Stimulated activated CD4-positive, alpha-beta T cell treated with anti-CD3 and anti-CD28 coated beads, Interleukin-15, amount 100 ng/mL, for 24 hours (primary cell): Measurements from ENCODE around the gene BAK1.
A peak's percentile ranks its signal among the peaks of the same experiment; 100 is the strongest.

Experiments
- DNase-seq: peaks from one replicate; pipeline ENCODE4 v3.0.0-alpha.2; 2020

BAK1 gene

DNA sequence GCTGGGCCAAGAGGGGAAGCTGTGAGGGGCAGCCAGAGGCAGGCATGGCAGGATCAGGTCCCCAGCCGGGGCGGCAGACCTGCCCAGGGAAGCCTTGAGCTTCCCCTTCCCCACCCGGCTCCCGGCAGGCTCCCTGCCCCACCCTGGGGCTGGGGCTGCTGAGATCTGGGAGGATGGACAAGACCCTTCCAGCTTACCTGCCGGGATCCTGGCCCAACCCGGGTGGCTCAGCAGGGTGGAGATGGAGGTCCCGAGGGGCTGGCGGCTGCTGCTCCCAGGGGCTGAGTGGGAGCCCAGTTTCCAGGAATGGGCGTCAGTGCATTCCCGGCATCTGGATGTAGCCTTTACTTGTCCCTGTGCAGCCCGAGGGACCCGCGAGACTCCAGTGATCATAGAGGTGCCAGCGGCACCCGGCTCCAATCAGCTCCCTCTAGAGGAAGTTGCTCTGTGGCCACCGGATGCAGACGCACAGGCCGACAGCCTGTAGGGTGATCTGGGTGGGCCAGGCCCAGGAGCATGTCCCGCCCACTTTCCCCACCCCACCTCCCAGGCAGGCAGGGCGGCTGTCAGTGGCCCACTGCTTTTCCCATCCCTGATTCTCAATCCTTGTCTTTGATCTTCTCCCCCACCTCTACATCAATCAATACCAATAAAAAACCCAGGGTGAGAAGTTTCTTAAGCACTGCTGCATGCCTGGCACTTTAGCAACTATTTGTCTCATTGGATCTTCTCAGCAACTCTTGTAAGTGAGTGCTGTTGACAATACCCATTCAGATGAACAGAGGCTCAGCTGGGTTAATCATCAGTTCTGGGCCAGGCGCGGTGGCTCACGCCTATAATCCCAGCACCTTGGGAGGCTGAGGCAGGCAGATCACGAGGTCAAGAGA, at the start of gene BAK1:
BAK1 (minus strand) TSS at position 449 of the 887 bp plus-strand sequence. CDS start 2,672 bp downstream, outside the sequence.
- DNase-seq, result peak; percentile 91

DNA sequence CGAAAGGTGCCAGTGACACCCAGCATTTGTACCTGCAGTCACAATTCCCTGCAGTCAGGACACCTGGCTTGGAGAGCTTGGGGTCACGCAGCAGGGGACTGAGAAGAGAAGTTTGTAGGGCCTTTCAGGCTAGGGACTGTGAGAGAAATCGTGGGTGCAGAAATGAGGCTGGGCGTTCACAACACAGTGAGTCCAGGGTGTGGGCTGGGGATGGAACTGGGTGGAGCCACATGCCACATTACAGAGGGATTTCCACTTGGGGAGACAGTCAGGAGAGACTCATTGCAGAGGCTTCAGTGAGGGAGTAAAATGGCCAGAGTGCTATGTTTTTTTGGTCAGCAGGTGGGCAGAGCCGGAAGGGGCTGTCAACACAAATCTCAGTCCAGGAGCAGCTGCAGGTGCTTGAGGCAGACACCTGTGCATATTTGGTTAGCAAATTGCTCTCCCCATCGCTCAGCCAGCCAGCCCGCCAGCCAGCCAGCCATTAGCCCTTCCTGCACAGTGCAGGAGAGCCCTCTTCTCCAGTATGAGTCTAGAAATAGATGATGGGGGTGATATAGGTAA, 48.4 kb upstream of the BAK1 start:
- DNase-seq, result no peak

DNA sequence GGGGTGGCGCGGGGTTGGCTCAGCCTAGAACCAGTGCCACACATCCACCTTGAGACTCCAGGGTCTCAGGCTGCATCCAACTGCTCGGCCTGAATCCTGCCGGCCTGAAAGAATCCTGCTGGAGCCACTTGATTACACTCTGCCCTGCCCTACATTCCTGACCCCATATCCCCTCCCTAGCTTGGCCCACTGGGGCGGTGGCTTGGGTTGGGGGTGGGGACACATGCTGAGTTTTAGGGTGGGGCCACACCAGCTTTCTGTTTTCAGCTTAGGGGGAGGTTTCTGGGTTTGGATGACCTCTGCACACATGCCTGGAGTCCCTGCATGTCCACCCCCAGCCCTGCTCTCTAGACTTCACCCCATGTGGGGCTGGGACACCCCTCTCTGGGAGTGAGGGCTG, 47.8 kb upstream of the BAK1 start:
- no peak for DNase-seq

DNA sequence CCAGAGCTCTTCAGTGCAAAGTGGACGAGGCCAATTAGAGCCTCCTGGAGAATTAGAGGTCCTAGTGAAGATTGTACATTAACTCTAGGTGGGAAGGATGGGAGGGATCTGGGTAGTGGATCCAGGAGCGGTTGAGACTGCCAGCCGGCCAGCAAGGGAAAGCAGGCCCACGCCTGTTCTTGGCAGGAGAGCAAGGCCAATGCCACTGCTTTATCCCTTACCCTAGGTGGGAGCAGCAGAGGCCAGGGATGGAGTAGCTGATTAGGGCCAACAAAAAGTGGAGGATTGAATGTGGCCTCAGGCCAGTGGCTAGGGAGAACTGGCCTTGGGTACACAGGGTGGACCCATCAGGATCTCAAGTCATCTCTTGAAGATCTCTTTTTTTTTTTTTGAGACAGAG, 44.8 kb upstream of the BAK1 start:
- no peak for DNase-seq

DNA sequence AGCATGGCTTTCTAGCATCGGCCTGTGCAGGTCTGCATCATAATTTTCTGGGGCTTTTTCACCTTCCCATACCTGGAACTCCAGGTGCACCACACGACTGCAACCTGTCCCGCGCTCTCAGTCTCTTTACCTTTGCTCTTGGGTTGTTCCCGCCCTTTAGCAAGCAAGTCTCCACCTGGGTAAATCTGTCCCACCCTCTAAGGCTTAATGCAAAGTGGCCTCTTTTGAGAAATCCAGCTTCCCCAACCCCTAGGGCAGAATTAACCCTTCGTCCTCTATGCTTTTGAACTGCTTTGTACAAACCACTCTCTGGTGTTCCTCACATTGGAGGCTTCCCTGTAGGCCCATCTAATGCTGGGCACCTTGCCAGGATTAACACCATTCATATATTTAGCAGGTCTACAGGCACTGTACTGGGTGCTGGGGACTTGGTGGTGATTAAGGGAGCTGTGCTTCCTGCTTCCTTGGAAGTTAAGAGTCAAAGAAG, 43.9 kb upstream of the BAK1 start:
- DNase-seq, result no peak

DNA sequence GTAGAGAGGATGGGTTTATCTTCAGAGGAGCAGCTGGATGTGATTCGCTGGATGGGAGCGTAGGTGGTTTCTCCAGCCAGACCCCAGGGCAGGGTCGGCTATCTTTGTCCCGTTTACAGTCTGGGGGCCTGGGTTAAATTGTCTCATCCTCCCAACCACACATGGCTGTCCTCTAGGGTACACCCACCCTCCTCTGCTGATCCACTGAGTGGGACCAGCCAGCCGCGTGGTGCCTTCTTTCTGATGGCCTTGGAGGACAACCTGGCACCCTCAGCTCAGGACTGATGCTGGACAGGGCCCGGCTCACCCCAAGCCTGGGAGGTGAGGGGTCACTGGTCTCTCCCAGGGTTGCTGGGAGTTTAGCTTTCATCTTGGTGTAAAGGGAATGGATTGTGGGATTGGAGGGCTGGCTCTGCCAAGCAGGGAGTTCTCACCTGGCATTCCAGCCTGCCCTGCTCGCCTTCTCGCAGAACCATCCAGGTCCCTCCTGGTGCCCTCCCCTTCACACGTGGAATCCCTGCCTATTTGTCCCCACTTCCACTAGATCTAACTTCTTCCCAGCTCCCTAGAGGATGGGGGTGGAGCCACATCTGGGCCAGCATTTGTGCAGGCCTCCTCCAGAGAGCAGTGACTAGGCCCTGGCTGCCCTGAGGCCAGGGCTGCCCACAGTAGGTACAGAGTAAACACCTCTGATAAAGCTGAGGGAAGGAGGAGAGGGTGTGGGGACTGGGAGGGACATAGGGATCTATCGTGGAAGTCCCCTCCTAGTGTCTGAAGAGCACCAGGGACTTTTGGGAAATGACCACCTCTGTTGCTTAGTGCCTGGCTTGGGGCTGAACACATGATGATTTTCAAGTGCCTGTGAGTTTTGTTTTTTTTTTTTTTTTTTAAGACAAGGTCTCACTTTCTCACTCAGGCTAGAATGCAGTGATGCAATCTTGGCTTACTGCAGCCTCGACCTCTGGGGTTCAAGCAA, 42.7 kb upstream of the BAK1 start:
- no peak for DNase-seq

DNA sequence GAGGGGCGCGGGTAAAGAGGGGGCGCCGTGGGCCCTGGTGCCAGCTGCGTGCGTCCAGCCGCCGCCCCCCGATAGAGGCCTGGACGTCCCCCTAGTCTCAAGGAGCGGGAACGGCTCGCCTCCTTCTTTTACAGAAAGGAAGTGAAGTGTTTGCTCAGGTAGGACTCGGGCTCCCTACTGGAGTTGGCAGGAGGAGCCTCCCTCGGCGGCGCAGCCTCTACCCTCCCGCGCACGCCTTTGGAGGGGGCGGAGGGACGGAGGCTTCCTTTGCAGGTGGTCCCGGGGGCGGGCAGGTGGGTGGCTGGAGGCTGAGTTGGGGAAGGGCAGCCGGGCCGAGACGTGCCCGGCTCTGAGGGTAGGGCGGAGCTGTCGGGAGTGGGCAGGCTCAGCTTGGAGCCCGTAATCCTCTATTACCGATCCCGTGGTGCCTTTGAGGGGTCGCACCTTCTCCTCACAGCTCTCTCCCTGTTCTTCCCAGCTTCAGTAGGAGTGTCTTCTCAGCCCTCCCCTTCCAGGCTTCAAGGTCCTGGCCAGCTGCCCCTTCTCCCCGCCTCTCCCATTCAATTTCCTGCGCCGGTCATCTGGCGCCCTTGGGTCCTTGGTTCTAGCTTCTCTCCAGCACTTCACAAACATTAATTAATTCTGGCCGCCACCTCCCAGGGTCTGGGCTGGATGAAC, 41.8 kb upstream of the BAK1 start:
- peak; percentile 59 for DNase-seq

DNA sequence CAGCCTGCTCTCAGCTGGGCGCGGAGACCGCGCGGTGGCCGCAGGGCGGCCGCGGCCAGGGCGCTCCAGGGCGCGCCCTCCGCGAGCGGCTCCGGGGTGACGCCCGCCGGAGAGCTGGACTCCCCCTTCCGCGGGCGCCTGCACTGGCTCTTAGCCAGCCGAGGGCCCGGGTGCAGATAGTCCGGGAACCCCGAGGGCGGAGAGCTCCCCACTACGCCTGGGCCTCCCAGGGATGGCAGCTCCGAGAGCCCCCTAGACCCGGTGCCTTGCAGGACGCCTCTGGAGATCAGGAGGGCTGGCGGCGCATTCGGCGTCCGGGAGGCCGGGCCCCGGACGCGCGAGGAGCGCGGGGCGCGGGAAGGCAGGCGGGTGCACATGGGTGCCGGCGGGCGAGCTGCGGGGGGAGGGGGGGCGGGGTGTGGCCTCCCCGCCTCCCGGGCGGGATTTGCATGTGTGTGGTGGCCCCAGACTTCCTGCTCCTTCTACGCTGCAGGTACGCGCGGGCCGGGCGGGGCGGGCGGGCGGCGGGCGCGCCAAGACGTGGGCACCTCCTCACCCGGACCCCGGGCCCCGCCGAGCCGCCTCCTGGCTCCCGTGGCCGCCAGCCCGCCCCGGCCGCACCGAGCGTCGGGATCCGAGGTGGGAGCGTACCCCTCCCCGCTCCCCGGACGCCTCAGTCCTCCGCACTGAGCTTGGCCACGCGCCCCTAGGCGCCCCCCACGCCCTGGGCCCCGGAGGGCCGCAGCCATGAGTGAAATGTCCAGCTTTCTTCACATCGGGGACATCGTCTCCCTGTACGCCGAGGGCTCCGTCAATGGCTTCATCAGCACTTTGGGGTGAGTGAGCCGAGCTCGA, 41.0 kb upstream of the BAK1 start, which contains the start of gene ITPR3:
ITPR3 (plus strand) TSS at position 467 of the 855 bp plus-strand sequence; CDS start at position 748, 281 bp downstream.
- DNase-seq, result peak; percentile 82

DNA sequence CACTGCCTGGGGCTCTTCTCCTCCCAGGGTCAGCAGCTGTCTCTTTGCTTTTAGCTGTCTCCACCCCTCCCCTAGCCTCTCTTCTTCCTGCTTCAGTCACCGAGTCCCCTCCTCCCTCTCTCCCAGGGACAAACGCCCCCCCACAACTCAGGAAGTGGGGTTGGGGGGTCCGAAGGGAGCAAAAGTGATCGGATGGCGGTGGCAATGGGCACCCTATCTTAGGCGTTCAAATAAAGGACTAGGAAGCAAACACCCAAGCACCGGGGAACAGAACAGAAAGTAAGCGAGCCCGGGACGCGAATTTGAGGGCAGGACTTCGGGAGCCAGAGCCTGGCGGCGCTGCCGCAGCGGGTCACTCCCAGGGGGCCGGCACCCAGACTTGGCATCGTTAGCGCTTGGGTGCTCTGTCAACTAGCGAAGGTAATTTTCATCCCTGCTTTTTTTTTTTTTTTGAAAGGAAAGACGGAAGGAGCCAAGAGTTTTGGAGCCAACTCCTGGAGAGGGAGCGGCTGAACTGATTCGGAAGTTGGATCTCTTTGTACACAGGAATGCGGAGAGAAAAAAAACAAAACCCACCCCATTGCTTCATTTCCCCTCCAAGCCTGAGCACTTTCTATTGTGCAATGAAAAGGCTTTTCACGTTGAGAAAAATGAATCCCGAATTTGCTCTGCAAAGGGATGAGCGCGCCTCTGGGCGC, 40.2 kb upstream of the BAK1 start:
- DNase-seq, result peak; percentile 63

DNA sequence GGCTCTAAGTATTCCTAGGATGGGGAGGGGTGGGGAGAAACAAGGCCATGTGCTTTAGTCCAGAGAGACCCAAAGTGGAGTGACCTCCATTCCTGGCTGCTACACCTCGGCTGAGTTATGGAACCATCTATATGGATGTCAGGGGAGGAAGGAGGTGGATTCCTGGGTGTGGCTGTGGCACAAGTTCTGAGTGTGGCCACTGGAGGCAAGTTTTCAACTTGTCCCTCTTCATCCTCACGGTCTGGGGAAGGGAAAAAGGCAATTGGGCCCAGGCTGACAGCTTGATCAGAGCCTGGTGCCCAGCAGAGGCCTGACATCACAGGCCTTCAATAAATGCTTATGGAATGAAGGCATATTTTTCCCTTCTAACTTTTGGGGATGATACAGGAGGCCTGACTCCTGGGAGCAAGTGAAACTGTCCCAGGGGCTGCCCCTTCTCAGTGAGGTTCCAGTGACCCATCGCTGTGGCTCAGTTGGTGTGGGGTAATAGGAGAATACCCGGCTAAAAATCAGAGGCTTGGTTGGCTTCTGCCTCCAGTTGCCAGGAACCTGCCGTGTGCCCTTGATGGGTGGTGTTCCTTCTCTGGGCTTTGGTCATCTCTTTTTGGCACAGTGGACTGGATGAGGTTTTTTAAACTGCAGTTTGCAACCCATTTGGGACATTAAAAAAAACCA, 39.2 kb upstream of the BAK1 start:
- DNase-seq, result no peak

DNA sequence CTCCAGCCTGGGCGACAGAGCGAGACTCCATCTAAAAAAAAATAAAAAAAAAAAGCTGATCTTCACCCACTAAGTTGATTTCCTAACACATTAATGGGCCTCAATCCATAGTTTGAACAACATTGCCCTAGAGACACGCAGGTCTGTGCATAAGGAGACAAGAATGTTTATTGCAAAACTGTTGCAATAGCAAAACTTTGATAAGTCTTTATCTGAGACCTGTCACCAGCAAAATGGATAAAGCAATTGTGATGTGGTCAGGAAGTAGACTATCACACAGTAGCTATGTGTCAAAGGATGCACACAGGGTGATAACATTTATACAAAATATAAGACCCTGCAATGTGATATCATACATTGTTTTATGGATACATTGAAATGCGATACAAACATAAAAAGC, 36.8 kb upstream of the BAK1 start:
- no peak for DNase-seq

DNA sequence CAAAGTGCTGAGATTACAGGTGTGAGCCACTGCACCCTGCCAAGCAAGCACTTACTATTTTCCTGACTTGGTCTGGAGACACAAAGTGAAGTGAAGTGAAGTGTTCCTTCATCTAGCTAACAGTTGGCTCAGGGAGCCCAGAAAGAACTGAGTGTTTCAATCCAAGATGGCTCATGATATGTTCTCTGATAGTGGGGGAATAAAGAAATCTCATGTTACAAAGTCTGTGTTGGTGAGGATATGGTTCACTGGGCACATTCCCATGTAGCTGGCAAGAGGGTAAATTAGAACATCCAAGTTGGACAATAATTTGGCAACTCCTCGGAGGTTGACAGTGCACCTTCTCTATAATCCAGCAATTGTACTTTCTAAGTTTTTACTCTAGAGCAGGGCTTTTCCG, 36.0 kb upstream of the BAK1 start:
- no peak for DNase-seq

DNA sequence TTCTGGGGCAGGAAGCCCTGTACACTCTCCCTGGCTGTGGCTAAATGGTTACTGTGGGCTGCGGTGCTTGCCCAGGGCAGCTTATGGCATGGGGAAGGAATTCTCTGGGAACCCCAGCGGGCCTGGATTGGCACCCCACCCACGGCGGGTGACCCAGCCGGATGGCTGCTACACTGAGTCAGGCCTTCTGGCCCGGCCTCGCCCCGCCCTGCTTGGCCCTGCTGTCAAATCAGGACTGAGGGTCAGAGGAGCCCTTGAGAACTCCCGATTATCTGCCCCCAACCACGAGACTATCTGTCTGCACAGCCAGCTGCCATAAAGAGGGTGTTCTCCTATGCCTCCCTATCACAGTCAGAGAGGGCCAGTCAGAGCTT, 33.7 kb upstream of the BAK1 start:
- DNase-seq, result no peak

DNA sequence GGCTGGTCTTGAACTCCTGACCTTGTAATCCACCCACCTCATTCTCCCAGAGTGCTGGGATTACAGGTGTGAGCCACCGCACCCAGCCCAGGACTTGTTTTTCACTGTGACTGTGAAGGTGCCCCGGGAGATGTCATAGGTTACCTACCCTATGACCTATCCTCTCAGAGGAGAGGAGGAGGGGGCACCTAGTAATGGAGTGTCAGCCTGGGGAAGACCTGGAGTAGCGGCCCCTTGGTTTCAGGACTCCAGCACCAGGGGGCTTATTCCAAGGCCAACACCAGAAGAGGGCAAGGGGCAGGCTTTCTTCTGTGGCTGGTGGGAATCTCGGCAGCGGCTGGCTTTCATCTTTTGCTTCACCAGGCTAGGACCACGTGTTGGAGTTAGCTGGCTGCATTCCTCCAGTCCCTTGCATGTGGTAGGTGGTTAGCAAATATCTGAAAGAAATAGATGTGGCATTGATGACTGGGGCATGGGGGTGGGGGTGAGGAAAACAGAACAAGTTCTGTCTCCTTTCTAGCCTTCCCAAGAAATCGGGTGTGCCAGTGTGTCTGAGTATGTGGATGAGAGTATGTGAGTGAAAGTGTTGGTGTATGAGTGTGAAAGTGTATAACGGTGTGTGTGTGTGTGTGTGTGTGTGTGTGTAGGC, 33.2 kb upstream of the BAK1 start:
- no peak for DNase-seq

DNA sequence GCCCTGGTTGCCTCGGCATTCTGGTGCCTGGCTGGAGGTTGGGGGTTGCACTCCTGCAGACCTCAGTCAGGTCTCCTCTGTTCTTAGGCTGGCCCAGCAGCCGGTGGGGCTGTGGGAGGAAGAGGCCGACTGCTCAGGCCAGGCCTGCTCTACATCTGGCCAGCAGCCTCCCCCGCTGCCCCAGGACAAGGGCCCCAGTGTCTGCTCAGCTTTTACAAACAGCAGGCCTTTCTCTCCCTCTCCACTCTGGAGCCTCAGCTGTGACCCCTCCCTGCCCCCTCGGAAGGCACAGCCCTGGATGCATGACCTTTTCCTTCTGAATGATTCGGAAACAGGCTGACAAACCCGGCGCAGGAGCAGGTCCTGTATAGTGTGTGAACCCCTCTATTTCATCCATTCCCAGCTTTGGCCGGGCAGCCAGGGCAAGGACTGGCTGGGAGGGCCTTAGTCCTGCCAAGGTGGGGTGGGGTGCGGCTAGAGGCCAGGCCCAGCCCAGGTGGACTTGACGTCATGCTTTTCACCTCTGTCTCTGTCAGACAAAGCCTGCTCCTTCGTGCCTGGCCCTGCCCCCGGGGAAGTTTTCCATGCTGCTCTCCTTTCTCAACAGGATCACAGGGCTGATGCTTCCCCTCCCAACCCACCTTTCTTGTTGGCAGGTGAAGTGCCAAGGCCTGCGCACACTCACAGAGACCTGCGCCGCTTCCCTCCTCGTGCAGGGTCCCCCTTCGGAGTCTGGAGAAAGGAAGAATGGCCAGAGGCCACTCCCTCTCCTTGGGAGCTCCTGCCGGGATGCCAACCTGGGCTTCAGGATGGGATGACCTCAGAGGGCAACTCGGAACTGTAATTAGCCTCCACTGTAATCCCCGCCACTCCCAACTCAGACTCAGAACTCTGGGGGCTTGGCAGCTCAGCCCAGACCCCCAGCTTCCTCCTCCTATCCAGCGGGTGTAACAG, 31.0 kb upstream of the BAK1 start:
- DNase-seq, result no peak

DNA sequence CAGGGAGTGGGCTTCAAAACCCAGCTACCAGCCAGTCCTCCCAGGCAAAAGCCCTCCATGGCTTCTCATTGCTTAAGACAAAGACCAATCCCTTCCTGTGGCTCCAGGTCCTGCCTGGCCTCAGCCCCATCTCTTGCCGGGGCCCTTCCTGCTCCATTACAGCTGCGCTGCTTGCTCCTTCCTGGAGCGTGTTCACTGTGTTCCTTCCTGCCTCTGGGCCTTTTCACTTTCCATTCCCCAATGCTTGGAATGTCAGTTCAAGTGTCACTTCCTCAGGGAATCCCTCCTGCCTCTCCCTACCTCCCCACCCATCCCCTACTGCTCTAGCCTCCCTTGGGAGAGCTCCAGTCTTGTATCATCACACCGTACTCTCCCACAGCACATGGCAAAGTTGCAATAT, 30.0 kb upstream of the BAK1 start:
- no peak for DNase-seq

DNA sequence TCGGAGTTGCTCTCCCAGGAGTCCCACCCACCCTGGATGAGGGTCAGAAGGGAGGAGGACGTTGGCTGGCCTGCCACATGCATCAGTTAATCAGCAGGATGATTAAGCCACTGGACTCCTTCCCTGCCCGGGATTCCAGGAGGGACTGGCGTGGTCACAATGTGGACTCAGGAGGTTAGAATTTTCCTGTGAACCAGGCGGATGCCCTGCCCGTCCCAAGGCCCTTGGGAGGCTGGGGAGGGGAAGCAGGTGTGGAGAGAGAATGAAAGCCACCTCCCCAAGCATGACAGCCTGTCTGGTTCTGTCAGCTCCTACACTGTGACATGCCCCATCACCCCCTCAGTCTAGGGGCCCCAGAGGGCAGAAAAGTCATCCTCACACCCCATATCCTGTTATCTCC, 29.5 kb upstream of the BAK1 start:
- DNase-seq, result no peak

DNA sequence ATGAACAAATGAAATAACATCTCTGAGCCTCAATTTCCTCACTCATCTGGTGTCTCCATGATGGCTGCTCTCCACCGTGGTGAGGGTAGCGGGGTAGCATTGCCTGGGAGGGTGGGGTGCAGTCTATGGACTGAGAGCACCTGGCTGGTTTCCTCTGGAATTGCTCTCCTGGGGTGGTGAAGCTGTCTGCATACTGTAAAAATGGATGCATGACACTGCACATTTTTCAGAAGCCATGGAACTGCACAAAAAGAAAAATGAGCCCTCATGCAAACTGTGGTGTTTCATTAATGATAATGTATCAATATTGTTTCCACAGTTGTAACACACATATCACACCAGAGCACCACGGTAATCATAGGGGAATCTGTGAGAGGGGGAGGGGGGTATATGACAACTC, 28.9 kb upstream of the BAK1 start:
- DNase-seq, result no peak

DNA sequence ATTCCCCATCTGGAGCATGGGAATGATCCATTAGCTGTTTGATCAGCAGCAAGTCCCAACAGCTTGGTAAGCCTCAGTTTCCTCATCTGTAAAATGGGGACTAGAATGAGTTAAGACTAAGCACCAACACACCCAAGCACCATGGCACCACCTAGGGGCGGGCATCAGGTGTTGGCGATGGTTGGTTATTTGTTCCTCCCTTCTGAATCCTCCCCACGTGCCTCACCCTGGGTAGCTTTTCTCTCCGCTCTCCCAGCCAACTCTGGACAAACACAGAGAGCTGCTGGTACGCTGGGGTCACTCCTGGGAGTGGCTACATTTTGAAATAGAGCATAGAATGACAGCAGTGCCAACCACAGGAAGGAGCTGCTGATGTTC, 27.7 kb upstream of the BAK1 start:
- DNase-seq, result peak; percentile 59
